ENCODE data around the gene TGM3. TPM values are rescaled to one million over a fixed set of nuclear protein-coding genes. Genes with fewer than 3 reads are reported as not detected.

The TGM3 gene
- polyA plus RNA-seq, 1 donor from 2014 or later: 0.24 TPM

DNA sequence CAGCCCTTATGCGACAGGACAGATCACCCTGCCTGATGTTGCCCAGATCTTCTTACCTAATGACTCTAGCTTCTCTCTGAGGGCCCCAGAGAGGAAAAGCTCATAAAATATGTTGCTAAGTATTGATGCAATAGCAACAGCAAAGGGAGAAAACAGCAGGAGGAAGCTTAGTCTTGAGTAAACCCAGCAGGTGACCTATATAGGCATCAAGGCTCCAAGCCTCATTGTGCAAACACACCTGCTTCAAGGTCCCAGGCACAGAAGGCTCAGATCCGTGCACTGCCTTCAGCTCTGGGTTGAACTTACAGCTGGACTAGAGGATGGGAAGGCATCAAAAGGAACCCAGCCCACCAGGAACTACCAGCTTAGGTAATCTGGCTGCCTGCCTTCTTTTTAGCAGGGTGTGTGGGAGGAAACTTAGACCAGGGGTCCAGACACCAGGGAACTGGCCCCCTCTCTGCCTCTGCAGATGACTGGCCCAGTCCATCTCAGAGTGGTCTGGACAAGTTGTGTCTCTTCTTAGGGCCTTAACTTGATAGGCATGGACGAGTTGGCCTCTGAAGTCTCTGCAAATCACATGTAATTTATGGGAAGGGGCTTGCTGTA is 34.4 kb downstream of the TGM3 start:
- H3F3A ChIP-seq (ENCODE audit: insufficient read depth, low read length, poor library complexity, severe bottlenecking): no peaks in the 10 kb centered on the region
- H3K4me3 ChIP-seq (ENCODE audit: low read length): no peak overlapping the region
- no peak overlapping the region for H3K27ac ChIP-seq (ENCODE audit: low read length)
- H3K9me3 ChIP-seq (ENCODE audit: low read length): no peaks in the 10 kb centered on the region
- no peak overlapping the region for H3K9ac ChIP-seq (ENCODE audit: low read length)
- no peak overlapping the region for H3K4me2 ChIP-seq (ENCODE audit: low read length)
- H3K9me2 ChIP-seq (ENCODE audit: insufficient read depth, low read length): no peaks in the 10 kb centered on the region
- no peak overlapping the region for H2AFZ ChIP-seq (ENCODE audit: low read depth, low read length)
- no peaks in the 10 kb centered on the region for H3K79me2 ChIP-seq (replicated peaks; ENCODE audit: insufficient read depth, low read length)
- no peak for TF ChIP-seq MXI1 (conservative IDR thresholded peaks at IDR 0.05; ENCODE audit: poor library complexity, severe bottlenecking)
- TF ChIP-seq RAD21 (conservative IDR thresholded peaks at IDR 0.05): no peak
- TF ChIP-seq TAF1 (IDR thresholded peaks at IDR 0.05; ENCODE audit: low read depth): no peak
- no peak for TF ChIP-seq SMC3 (conservative IDR thresholded peaks at IDR 0.05; ENCODE audit: poor library complexity)
- no peak for TF ChIP-seq EP300 (conservative IDR thresholded peaks at IDR 0.05; ENCODE audit: poor library complexity, severe bottlenecking)
- no peak for TF ChIP-seq EZH2 (IDR thresholded peaks at IDR 0.05; ENCODE audit: borderline replicate concordance, insufficient read depth, low read length, poor library complexity, severe bottlenecking)
- H3K36me3 ChIP-seq (ENCODE audit: insufficient read depth, low read length): no peaks in the 10 kb centered on the region
- H4K20me1 ChIP-seq (ENCODE audit: insufficient read depth): no peaks in the 10 kb centered on the region
- H3K27me3 ChIP-seq (ENCODE audit: insufficient read depth, low read depth, low read length): no peaks in the 10 kb centered on the region

DNA sequence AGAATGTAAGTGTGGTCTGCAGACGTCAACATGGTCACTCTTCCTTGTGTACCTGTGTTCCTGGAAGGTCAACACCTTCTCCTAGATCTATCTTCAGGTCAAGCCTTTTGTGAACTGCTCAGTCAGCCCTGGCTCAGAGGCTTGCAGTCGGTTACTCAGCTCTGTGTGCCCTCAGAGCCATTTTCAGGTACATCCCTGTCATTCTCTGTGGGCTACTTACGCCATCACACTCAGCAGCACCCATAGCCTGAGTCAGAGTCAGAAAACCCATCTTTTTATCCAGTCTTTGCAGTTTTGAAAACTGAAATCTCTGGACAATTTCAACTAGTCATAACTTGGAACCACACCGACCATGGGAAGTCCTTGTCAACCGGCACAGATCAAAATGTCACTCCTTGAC is 35.3 kb downstream of the TGM3 start:
- Histone ChIP-seq H3K9me2 (ENCODE audit: insufficient read depth, low read length) (no peaks in the 10 kb centered on the region), H3K4me2 (ENCODE audit: low read length) (no peak overlapping the region), H3K79me2 (replicated peaks; ENCODE audit: insufficient read depth, low read length) (no peaks in the 10 kb centered on the region), H3K27ac (ENCODE audit: low read length) (no peak overlapping the region), H3K4me3 (ENCODE audit: low read length) (no peak overlapping the region), H2AFZ (ENCODE audit: low read depth, low read length) (no peak overlapping the region), H3K9ac (ENCODE audit: low read length) (no peak overlapping the region), H4K20me1 (ENCODE audit: insufficient read depth) (no peaks in the 10 kb centered on the region), H3K36me3 (ENCODE audit: insufficient read depth, low read length) (no peaks in the 10 kb centered on the region), H3K9me3 (ENCODE audit: low read length) (no peaks in the 10 kb centered on the region), H3F3A (ENCODE audit: insufficient read depth, low read length, poor library complexity, severe bottlenecking) (no peaks in the 10 kb centered on the region), H3K27me3 (ENCODE audit: insufficient read depth, low read depth, low read length) (no peaks in the 10 kb centered on the region)
- no peak for TF ChIP-seq RAD21 (conservative IDR thresholded peaks at IDR 0.05)
- TF ChIP-seq, protein P1, sequence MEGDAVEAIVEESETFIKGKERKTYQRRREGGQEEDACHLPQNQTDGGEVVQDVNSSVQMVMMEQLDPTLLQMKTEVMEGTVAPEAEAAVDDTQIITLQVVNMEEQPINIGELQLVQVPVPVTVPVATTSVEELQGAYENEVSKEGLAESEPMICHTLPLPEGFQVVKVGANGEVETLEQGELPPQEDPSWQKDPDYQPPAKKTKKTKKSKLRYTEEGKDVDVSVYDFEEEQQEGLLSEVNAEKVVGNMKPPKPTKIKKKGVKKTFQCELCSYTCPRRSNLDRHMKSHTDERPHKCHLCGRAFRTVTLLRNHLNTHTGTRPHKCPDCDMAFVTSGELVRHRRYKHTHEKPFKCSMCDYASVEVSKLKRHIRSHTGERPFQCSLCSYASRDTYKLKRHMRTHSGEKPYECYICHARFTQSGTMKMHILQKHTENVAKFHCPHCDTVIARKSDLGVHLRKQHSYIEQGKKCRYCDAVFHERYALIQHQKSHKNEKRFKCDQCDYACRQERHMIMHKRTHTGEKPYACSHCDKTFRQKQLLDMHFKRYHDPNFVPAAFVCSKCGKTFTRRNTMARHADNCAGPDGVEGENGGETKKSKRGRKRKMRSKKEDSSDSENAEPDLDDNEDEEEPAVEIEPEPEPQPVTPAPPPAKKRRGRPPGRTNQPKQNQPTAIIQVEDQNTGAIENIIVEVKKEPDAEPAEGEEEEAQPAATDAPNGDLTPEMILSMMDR (IDR thresholded peaks at IDR 0.05; ENCODE audit: poor library complexity, severe bottlenecking): no peak
- TF ChIP-seq EZH2 (IDR thresholded peaks at IDR 0.05; ENCODE audit: borderline replicate concordance, insufficient read depth, low read length, poor library complexity, severe bottlenecking): no peak
- TF ChIP-seq, protein P2, sequence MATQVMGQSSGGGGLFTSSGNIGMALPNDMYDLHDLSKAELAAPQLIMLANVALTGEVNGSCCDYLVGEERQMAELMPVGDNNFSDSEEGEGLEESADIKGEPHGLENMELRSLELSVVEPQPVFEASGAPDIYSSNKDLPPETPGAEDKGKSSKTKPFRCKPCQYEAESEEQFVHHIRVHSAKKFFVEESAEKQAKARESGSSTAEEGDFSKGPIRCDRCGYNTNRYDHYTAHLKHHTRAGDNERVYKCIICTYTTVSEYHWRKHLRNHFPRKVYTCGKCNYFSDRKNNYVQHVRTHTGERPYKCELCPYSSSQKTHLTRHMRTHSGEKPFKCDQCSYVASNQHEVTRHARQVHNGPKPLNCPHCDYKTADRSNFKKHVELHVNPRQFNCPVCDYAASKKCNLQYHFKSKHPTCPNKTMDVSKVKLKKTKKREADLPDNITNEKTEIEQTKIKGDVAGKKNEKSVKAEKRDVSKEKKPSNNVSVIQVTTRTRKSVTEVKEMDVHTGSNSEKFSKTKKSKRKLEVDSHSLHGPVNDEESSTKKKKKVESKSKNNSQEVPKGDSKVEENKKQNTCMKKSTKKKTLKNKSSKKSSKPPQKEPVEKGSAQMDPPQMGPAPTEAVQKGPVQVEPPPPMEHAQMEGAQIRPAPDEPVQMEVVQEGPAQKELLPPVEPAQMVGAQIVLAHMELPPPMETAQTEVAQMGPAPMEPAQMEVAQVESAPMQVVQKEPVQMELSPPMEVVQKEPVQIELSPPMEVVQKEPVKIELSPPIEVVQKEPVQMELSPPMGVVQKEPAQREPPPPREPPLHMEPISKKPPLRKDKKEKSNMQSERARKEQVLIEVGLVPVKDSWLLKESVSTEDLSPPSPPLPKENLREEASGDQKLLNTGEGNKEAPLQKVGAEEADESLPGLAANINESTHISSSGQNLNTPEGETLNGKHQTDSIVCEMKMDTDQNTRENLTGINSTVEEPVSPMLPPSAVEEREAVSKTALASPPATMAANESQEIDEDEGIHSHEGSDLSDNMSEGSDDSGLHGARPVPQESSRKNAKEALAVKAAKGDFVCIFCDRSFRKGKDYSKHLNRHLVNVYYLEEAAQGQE (IDR thresholded peaks at IDR 0.05; ENCODE audit: borderline replicate concordance): no peak
- TF ChIP-seq TAF1 (IDR thresholded peaks at IDR 0.05; ENCODE audit: low read depth): no peak
- no peak for TF ChIP-seq MXI1 (conservative IDR thresholded peaks at IDR 0.05; ENCODE audit: poor library complexity, severe bottlenecking)
- TF ChIP-seq EP300 (conservative IDR thresholded peaks at IDR 0.05; ENCODE audit: poor library complexity, severe bottlenecking): no peak
- no peak for TF ChIP-seq SMC3 (conservative IDR thresholded peaks at IDR 0.05; ENCODE audit: poor library complexity)
- no peak for TF ChIP-seq POLR2AphosphoS5 (IDR thresholded peaks at IDR 0.05)

Measured in neural cell (in vitro differentiated cells).